DOHH2 (cell line): Measurements from ENCODE around the gene SNTB2.

Experiments
- H3F3A ChIP-seq: fragments of 200-600 bp; sonication (generic), shearing (Covaris generic); 2 replicates; pipeline ENCODE4 v1.6.0; 2016; ENCODE audit warnings: antibody characterized with exemption, mild to moderate bottlenecking; ENCODE audit not compliant: control insufficient read depth, insufficient read depth
- H3K27ac ChIP-seq: fragments of 200-600 bp; sonication (generic); 2 replicates; pipeline ENCODE4 v1.5.1; 2014; ENCODE audit warnings: low read depth, mild to moderate bottlenecking, low read length, moderate library complexity
- H3K27me3 ChIP-seq: fragments of 200-600 bp; sonication (generic); 2 replicates; pipeline ENCODE4 v1.6.1; 2014; ENCODE audit warnings: mild to moderate bottlenecking, low read length, mixed read lengths; ENCODE audit not compliant: control insufficient read depth
- H3K36me3 ChIP-seq: fragments of 200-600 bp; sonication (generic); 2 replicates; pipeline ENCODE4 v1.6.1; 2014; ENCODE audit warnings: mild to moderate bottlenecking, low read length, moderate library complexity, mixed read lengths; ENCODE audit not compliant: control insufficient read depth
- H3K4me1 ChIP-seq: fragments of 200-600 bp; sonication (generic); 2 replicates; pipeline ENCODE4 v1.6.1; 2014; ENCODE audit warnings: mild to moderate bottlenecking, low read length, mixed read lengths; ENCODE audit not compliant: control insufficient read depth
- H3K4me2 ChIP-seq: fragments of 200-600 bp; sonication (generic); 2 replicates; pipeline ENCODE4 v1.6.0; 2014; ENCODE audit warnings: mild to moderate bottlenecking, low read length, moderate library complexity
- H3K4me3 ChIP-seq: fragments of 200-600 bp; sonication (generic); 2 replicates; pipeline ENCODE4 v1.5.1; 2014; ENCODE audit warnings: mild to moderate bottlenecking, low read length, mixed read lengths
- H3K79me2 ChIP-seq: fragments of 200-600 bp; sonication (generic); 2 replicates; pipeline ENCODE4 v1.6.1; 2014; ENCODE audit warnings: mild to moderate bottlenecking, low read length, mixed read lengths; ENCODE audit not compliant: control insufficient read depth
- H3K9me2 ChIP-seq: fragments of 200-600 bp; sonication (generic); replicated peaks from 2 replicates; pipeline ENCODE4 v1.6.1; 2014; ENCODE audit warnings: mild to moderate bottlenecking, low read length, mixed read lengths; ENCODE audit not compliant: control insufficient read depth
- H3K9me3 ChIP-seq: fragments of 200-600 bp; sonication (generic); 2 replicates; pipeline ENCODE4 v1.6.1; 2014; ENCODE audit warnings: antibody characterized with exemption, low read length, mixed read lengths; ENCODE audit not compliant: control insufficient read depth, insufficient read depth
- H4K20me1 ChIP-seq: fragments of 200-600 bp; sonication (generic); 2 replicates; pipeline ENCODE4 v1.6.0; 2014; ENCODE audit warnings: low read depth, mild to moderate bottlenecking, antibody characterized with exemption, low read length, moderate library complexity; ENCODE audit not compliant: control insufficient read depth, insufficient read depth
- CTCF ChIP-seq: fragments of 200-600 bp; sonication (generic); IDR thresholded peaks from one replicate; pipeline ENCODE4 v1.5.1; 2014; ENCODE audit warnings: antibody characterized with exemption, mild to moderate bottlenecking, low read depth, low read length; ENCODE audit not compliant: poor library complexity, severe bottlenecking
- EZH2phosphoT487 ChIP-seq: fragments of 200-600 bp; sonication (generic); IDR thresholded peaks from 2 replicates; pipeline ENCODE4 v1.6.1; 2017; ENCODE audit warnings: borderline replicate concordance, mild to moderate bottlenecking, antibody characterized with exemption, low read length, moderate library complexity, mixed read lengths

Gene SNTB2

GRCh38 chr16:69266334-69267063, 79.5 kb downstream of the SNTB2 start:
- TF ChIP-seq CTCF (no peak), EZH2phosphoT487 (no peak)
- H3K27me3 ChIP-seq: no peaks in the 10 kb centered on the region
- no peaks in the 10 kb centered on the region for H3K9me2 ChIP-seq
- H3K4me2 ChIP-seq: no peak overlapping the region
- H3K79me2 ChIP-seq: no peaks in the 10 kb centered on the region
- H4K20me1 ChIP-seq: no peaks in the 10 kb centered on the region
- no peaks in the 10 kb centered on the region for H3K9me3 ChIP-seq
- H3K4me3 ChIP-seq: no peak overlapping the region
- no peak overlapping the region for H3K27ac ChIP-seq
- no peaks in the 10 kb centered on the region for H3F3A ChIP-seq
- no peaks in the 10 kb centered on the region for H3K4me1 ChIP-seq
- H3K36me3 ChIP-seq: peaks cover 17% of the 10 kb centered on the region

GRCh38 chr16:69267633-69268032, 80.7 kb downstream of the SNTB2 start:
- Histone ChIP-seq H3K27me3 (no peaks in the 10 kb centered on the region), H3K27ac (no peak overlapping the region), H3K36me3 (peaks cover 17% of the 10 kb centered on the region), H3K9me3 (no peaks in the 10 kb centered on the region), H4K20me1 (no peaks in the 10 kb centered on the region), H3K4me2 (no peak overlapping the region), H3K4me3 (no peak overlapping the region), H3F3A (no peaks in the 10 kb centered on the region), H3K79me2 (no peaks in the 10 kb centered on the region), H3K9me2 (no peaks in the 10 kb centered on the region), H3K4me1 (no peaks in the 10 kb centered on the region)
- TF ChIP-seq EZH2phosphoT487: no peak
- TF ChIP-seq CTCF: no peak

GRCh38 chr16:69270395-69270794, 83.4 kb downstream of the SNTB2 start:
- Histone ChIP-seq H3K27ac (no peak overlapping the region), H3K36me3 (peaks cover 13% of the 10 kb centered on the region), H4K20me1 (no peaks in the 10 kb centered on the region), H3K9me3 (no peaks in the 10 kb centered on the region), H3K4me1 (no peaks in the 10 kb centered on the region), H3K4me3 (no peak overlapping the region), H3K27me3 (no peaks in the 10 kb centered on the region), H3F3A (no peaks in the 10 kb centered on the region), H3K9me2 (no peaks in the 10 kb centered on the region), H3K4me2 (no peak overlapping the region), H3K79me2 (no peaks in the 10 kb centered on the region)
- TF ChIP-seq EZH2phosphoT487 (no peak), CTCF (no peak)
